GM21786 (cell line): ENCODE data around the gene LARP4B.

ENCODE experiments used
- ATAC-seq: cut with Tn5 transposase; IDR thresholded peaks from one replicate; pipeline ENCODE4 v1.9.1; 2021; ENCODE audit not compliant: unreplicated experiment

Gene LARP4B

GRCh38 chr10:811379-812175, 119.9 kb downstream of the LARP4B start:
- no peak for ATAC-seq

DNA sequence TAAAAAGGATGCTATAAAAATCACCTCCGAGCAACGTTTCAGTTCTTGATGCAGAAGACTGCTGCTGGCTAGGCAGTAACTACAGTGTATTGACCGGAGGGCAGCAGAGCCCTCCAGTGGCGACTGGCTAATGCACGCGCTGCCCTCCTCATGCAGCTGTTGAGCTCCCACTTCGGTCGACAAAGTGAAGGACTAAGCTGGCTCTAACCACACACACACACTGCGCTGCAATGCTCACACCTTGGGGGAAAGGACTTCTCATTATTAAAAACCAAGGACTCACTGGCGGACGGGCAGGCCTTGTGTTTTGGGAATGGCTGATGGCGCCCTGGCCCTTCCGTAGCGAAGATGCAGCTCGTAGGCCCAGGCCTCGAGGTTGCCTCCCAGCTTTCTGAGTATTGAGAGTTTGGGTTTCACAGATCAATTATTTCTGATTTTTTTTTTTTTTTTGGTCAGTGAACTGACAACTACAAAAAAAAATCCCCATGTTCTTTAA, 121.1 kb downstream of the LARP4B start:
- no peak for ATAC-seq

DNA sequence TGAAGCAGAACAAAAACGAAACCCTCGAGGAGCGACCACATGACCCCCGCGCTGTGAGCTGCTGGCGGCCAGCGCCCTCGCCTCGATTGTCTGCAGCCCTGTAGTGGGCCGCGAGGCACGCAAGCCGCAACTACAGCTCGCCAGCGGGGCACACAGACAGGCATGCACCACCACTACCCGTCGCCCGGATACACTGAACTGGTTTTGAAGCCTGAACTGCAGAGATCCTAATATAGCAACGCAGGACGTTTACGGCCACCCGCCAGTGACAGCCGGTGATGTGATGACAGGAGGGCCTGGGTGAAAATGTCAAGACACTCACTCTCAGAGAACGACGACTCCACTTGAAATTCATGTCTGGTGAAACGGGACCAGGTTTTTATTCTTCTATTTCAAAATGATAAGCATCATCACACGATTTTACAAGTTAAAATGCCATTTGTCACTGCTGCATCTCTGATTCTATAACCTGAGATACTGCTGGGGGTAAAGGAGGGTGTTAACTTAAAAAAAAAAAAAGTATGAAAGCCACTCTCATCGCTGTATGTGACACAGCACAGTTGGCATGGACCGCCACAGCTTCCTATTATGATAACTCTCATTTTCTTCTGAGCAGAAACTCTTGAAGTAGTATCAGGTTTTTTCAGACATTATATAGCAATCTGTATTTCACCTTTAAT, 121.7 kb downstream of the LARP4B start:
- ATAC-seq, result no peak

GRCh38 chr10:807958-808353, 123.5 kb downstream of the LARP4B start:
- no peak for ATAC-seq

DNA sequence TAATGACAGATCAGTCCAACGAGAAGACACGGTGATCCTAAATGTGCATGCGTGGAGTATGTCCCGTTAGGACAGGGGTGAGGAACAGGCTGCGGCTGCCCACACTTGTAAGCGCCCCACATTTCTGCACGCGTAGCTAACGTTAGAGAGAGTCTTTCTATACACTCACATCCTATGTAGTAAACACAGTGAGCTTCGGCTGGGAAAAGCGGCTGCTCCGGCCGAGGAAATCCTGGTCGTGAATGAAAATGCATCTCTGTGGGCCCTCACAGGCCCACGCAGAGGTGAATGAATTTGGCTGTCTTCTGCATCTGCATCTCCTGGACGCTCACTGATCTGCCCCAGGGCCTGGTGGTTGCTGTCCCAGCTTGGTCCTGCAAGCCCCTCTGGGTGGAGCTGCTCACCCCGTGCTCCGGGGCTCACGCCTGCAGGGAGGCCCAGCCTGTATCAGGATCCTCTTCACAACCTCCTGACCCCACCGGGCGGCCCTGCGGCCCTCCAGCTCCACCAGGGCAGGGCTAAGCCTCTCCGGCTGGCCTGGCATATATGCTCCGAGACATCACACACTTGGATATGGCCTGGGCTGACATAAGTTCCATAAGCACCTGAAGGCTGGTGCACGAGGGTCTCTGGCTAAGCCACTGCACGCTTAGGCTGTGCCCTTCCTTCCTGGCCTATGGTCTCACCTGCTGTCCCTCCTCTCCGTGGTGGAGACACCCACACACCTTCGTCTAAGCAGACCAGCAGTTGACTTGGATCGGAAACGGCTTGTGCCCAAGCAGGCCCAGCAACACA, 124.1 kb downstream of the LARP4B start:
- no peak for ATAC-seq

DNA sequence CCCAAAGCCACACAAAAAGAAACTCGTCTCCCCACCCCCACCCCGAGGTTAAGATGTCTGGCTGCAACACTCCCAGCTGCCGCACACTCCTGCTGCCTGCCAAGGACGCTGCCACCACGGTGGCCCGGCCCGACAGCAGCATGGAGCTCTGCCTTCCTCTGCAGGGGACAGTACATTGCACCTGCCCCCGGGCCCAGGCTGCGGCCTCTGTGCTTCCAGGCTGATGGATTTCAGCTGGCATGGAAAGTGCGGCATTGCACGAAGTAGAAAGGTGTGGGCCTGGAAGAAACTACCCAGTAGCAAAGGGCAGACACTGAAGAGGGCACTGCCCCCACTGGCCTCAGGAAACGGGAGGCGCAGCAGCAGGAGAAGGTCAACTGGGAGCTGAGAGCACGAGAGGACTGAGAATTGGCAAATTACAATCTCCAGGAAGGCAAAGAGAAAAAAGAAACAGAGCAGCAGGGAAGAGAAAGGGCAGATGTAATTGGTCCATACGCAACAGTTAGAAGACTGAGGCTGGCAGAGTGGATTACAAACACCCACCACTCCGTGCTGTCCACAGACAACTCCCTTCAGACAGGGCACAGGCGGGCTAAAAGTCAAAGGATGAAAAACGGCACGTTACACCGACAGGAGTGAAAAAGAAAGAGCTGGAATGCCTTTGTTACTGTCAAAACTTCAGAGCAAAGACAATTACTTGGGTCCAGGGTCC, 124.9 kb downstream of the LARP4B start:
- no peak for ATAC-seq

GRCh38 chr10:805620-806305, 125.7 kb downstream of the LARP4B start:
- ATAC-seq, result no peak

DNA sequence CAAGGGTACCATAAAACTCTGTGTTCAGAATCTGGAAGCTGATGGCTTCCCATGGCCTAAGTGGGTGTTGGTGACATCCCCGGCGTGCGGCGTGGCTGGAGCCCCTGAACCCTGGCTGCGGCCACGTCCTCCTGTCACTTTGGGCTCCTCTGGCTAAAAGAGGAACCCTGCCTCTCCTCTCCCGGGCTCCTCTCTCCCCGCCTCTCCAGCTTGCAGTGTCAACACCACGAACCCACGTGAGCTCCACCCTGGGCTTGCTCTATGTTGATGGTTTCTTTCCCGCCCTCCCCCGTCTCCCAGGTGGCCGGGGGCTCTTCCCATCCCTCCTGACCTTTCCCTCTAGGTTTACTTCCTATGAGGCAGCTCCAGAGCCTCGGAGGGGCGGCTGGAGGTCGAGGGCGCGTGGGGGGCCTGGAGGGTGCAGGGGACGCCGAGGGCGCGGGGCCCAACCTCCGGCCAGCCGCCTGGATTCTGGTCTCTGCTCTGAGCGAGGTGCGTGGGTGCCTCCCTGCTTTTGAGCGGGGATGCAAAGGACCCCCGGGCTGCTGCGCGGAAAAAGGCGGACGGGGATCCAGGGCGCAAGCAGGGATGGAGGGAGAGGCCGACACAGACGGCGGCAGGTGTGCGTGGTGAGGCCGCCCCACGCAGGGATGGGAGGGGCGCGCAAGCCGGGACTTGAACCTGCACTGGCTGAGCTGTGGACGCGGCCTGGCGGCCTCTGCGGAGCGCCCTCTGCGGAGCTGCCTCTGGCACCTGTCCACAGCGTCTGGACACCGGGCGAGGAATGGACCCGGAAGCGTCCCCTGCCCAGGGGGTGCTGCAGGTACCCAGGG, 126.5 kb downstream of the LARP4B start:
- ATAC-seq, result no peak

DNA sequence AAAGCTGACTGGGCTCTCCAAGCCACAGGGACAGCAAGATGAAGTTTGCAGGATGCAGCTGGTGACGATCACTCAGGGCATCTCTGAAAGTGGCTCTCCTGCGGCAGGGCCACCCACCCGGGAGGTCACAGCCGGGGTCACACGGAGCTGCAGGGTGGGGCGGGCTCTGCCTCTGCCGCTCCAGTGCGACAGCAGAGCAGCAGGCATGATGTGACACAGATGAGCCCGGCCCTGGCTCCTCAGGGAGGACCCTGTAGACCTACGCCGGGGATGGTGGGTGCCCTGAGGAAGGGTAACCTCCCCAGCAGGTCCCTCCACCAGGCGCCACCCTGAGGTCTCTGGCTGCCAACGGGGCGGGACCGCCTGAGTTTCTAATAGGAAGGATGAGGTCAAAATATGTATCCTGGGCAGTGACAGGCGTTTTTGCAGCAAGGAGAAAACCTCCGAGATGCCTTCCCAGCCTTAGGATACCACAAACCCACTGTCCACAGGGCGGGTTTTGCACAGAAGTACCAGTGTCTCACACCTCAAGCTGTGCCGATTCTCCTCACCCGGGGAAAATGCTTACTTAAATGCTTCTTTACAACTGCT, 127.2 kb downstream of the LARP4B start:
- ATAC-seq, result no peak

DNA sequence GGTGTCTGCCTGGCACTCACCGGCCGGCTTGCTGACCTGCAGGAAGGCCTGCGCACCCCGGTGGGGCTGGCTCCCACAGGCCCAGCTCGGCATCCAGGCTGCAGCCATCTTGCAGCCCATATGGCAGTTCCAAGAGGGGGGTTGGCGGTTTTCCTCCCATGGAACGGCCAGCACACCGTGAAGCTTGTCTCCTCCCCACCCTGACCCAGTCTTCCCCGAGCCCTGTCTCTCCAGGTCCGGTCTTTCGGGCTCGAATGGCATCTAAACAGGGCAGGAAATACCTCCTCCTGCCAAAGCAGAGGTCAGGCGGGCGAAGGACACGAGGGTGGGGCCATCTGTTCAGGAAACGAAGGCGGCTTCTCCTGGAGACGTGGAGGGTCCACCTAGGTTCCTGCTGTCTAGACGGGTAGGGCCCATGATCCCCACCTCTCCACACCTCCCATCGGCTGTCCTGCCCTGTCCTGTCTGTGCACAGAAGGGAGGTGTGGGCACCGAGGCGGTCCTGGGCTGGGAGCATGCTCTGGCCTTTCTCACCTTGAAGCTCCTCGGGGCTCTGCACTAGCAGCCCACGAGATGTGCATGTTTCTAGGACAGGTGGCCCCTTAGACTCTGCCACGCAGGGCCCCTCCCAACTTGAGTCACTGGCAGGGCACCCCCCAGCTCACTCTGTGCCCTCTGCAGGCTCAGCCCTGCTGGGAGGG, 128.3 kb downstream of the LARP4B start:
- no peak for ATAC-seq

- no peak for ATAC-seq
Observed at GRCh38 chr10:802506-802905, 129.0 kb downstream of the LARP4B start.

DNA sequence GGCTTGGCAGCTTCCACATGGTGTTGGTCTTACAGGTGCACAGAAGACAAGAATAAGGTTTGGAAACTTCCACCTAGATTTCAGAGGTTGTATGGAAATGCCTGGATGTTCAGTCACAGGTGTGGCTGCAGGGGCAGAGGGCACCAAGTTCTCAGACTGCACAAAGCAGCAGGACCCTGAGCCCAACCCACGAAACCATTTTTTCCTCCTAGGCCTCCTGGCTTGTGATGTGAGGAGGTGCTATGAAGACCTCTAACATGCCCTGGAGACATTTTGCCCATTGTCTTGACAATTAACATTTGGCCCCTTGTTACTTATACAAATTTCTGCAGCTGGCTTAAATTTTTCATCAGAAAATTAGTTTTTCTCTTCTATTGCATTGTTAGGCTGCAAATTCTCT, 134.3 kb downstream of the LARP4B start:
- ATAC-seq, result no peak

GRCh38 chr10:796233-796632, 135.3 kb downstream of the LARP4B start:
- no peak for ATAC-seq

GRCh38 chr10:794382-794956, 137.0 kb downstream of the LARP4B start:
- no peak for ATAC-seq

DNA sequence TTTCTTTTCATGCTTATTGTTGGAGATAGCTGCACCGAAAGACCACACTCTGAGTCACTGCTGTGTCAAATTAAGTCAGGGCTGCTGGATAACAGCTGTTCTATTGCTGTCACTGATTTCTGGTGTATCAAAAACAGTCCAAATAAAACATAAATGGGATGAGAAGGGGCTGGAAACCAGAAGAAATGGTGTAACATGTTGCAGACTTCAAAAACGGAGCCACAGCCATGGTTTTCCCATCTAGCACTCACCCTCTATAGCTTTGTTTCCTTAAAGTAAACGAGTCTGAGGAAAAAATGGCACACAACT, 138.8 kb downstream of the LARP4B start:
- ATAC-seq, result no peak

DNA sequence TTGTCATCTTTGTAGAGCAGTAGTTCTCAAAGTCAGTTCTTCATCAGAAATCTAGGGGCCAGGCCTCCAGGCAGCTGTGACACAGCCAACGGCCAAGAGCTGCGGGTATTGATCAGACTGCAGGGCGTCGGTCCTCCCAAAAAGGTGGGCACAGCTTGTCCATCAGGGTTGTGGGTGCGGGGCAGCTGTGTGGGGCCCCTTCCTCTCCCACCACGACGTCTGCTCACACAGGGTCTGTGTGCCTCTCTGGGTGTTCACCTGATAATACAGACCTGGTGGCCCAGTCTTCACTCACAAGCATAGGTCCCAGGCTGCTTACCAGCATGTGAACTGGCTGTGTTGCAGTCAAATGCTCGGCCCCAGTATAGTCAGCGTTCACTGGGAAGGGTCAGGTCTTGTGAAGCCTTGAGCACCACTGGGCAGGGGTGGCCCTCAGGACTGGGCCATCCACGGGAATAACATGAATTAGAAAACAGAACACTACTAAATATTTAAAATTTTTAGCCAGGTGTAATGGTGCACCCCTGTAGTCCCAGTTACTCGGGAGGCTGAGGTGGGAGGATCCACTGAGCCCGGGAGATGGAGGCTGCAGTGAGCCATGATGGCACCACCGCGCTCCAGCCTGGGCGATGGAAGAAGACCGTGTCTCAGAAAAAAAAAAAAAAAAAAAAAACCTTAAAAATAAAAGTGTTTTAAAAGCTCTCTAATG, 139.3 kb downstream of the LARP4B start:
- no peak for ATAC-seq

GRCh38 chr10:791639-792038, 139.9 kb downstream of the LARP4B start:
- no peak for ATAC-seq
